Osteoblast (primary cell): Measurements from ENCODE around the gene RANBP10. TPM values are rescaled to one million over a fixed set of nuclear protein-coding genes. Genes with fewer than 3 reads are reported as not detected.

Experiments used
- DNase-seq: peaks from one replicate; pipeline ENCODE4 v3.0.0; 2011; ENCODE audit warnings: low spot score, mixed read lengths; ENCODE audit not compliant: insufficient read length; ENCODE audit errors: missing footprints
- H2AFZ ChIP-seq: 2 replicates; pipeline ENCODE4 v1.6.0; 2011; ENCODE audit warnings: mild to moderate bottlenecking, low read length
- H3K27ac ChIP-seq: 2 replicates; pipeline ENCODE4 v1.5.1; 2011; ENCODE audit warnings: mild to moderate bottlenecking, low read depth, low read length, moderate library complexity
- H3K27me3 ChIP-seq: 2 replicates; pipeline ENCODE4 v1.6.0; 2012; ENCODE audit warnings: mild to moderate bottlenecking, control low read depth, inconsistent platforms, low read length, moderate library complexity; ENCODE audit not compliant: insufficient read depth
- H3K36me3 ChIP-seq: 2 replicates; pipeline ENCODE4 v1.5.1; 2011; ENCODE audit warnings: mild to moderate bottlenecking, low read length, control low read depth, moderate library complexity; ENCODE audit not compliant: insufficient read depth
- H3K4me1 ChIP-seq: 2 replicates; pipeline ENCODE4 v1.5.1; 2011; ENCODE audit warnings: mild to moderate bottlenecking, low read length, control low read depth, moderate library complexity; ENCODE audit not compliant: insufficient read depth
- H3K4me2 ChIP-seq: 2 replicates; pipeline ENCODE4 v1.6.0; 2011; ENCODE audit warnings: mild to moderate bottlenecking, low read length; ENCODE audit not compliant: insufficient read depth
- H3K4me3 ChIP-seq: fragments of 200-600 bp; sonication (generic); 3 replicates; pipeline ENCODE4 v1.5.1; 2012; ENCODE audit warnings: mild to moderate bottlenecking, low read length, inconsistent platforms; ENCODE audit not compliant: insufficient read depth
- H3K79me2 ChIP-seq: 2 replicates; pipeline ENCODE4 v1.6.0; 2012; ENCODE audit warnings: mild to moderate bottlenecking, low read length, control low read depth, inconsistent platforms; ENCODE audit not compliant: insufficient read depth
- H3K9me3 ChIP-seq: 2 replicates; pipeline ENCODE4 v1.5.1; 2011; ENCODE audit warnings: low read depth, low read length, control low read depth
- H4K20me1 ChIP-seq: 2 replicates; pipeline ENCODE4 v1.6.0; 2012; ENCODE audit warnings: mild to moderate bottlenecking, low read length, control low read depth; ENCODE audit not compliant: insufficient read depth
- CTCF ChIP-seq: IDR thresholded peaks from 2 replicates; pipeline ENCODE4 v1.5.1; 2011; ENCODE audit warnings: mild to moderate bottlenecking, low read depth, low read length, moderate library complexity; ENCODE audit errors: extremely low read depth
- total RNA-seq: library from RNA; depleted of rRNA; stranded (reverse); fragments of >200 nt; gene quantifications from 2 replicates; pipeline ENCODE4 v1.2.3, GENCODE V29; 2012

RANBP10 gene
- total RNA-seq, 1 donor: 5.4 TPM

- Histone ChIP-seq H3K36me3 (peaks cover 18% of the 10 kb centered on the region), H3K27ac (peak overlapping the region; percentile 23), H3K4me2 (no peak overlapping the region), H4K20me1 (peaks cover 4% of the 10 kb centered on the region), H2AFZ (no peak overlapping the region), H3K4me3 (no peak overlapping the region), H3K79me2 (peaks cover 8% of the 10 kb centered on the region), H3K27me3 (no peaks in the 10 kb centered on the region), H3K4me1 (peaks cover 24% of the 10 kb centered on the region), H3K9me3 (no peaks in the 10 kb centered on the region)
- TF ChIP-seq CTCF: no peak
- DNase-seq: peak; percentile 85
Observed at GRCh38 chr16:67723151-67723910, 83.0 kb downstream of the RANBP10 start.

GRCh38 chr16:67720236-67720635 lies 86.1 kb downstream of the RANBP10 start:
- Histone ChIP-seq H3K27me3 (no peaks in the 10 kb centered on the region), H3K79me2 (peaks cover 39% of the 10 kb centered on the region), H3K27ac (peak overlapping the region; percentile 94), H3K4me1 (peaks cover 32% of the 10 kb centered on the region), H3K36me3 (peaks cover 10% of the 10 kb centered on the region), H3K4me2 (peak overlapping the region; percentile 100), H4K20me1 (peaks cover 10% of the 10 kb centered on the region), H3K4me3 (peak overlapping the region; percentile 95), H2AFZ (peak overlapping the region; percentile 89), H3K9me3 (no peaks in the 10 kb centered on the region)
- DNase-seq: peak; percentile 84
- TF ChIP-seq CTCF: no peak

- peak overlapping the region; percentile 95 for H3K4me3 ChIP-seq
- H3K4me2 ChIP-seq: peak overlapping the region; percentile 100
- peak; percentile 87 for DNase-seq
- H3K79me2 ChIP-seq: peaks cover 43% of the 10 kb centered on the region
- peak overlapping the region; percentile 94 for H3K27ac ChIP-seq
- no peaks in the 10 kb centered on the region for H3K27me3 ChIP-seq
- H3K36me3 ChIP-seq: peaks cover 8% of the 10 kb centered on the region
- no peaks in the 10 kb centered on the region for H3K9me3 ChIP-seq
- peaks cover 11% of the 10 kb centered on the region for H4K20me1 ChIP-seq
- peaks cover 32% of the 10 kb centered on the region for H3K4me1 ChIP-seq
- TF ChIP-seq CTCF: no peak
- peak overlapping the region; percentile 89 for H2AFZ ChIP-seq
Observed at GRCh38 chr16:67719778-67720144, 86.6 kb downstream of the RANBP10 start.

- H3K79me2 ChIP-seq: peaks cover 49% of the 10 kb centered on the region
- peaks cover 13% of the 10 kb centered on the region for H4K20me1 ChIP-seq
- DNase-seq: peak; percentile 100
- peak within 1 kb of the TSS; percentile 100 for H3K4me2 ChIP-seq
- H2AFZ ChIP-seq: peak within 1 kb of the TSS; percentile 89
- no peaks in the 10 kb centered on the region for H3K9me3 ChIP-seq
- TF ChIP-seq CTCF: no peak
- H3K4me3 ChIP-seq: peak within 1 kb of the TSS; percentile 95
- peaks cover 32% of the 10 kb centered on the region for H3K4me1 ChIP-seq
- peaks cover 4% of the 10 kb centered on the region for H3K36me3 ChIP-seq
- no peaks in the 10 kb centered on the region for H3K27me3 ChIP-seq
- peak within 1 kb of the TSS; percentile 94 for H3K27ac ChIP-seq
Observed at GRCh38 chr16:67719048-67719777, 87.1 kb downstream of the RANBP10 start, which contains the start of gene GFOD2. GFOD2 (minus strand) TSS chr16:67719316; CDS start chr16:67685715, 33,601 bp downstream.
